Measurements from ENCODE around the gene PRAC1.

The PRAC1 gene

DNA sequence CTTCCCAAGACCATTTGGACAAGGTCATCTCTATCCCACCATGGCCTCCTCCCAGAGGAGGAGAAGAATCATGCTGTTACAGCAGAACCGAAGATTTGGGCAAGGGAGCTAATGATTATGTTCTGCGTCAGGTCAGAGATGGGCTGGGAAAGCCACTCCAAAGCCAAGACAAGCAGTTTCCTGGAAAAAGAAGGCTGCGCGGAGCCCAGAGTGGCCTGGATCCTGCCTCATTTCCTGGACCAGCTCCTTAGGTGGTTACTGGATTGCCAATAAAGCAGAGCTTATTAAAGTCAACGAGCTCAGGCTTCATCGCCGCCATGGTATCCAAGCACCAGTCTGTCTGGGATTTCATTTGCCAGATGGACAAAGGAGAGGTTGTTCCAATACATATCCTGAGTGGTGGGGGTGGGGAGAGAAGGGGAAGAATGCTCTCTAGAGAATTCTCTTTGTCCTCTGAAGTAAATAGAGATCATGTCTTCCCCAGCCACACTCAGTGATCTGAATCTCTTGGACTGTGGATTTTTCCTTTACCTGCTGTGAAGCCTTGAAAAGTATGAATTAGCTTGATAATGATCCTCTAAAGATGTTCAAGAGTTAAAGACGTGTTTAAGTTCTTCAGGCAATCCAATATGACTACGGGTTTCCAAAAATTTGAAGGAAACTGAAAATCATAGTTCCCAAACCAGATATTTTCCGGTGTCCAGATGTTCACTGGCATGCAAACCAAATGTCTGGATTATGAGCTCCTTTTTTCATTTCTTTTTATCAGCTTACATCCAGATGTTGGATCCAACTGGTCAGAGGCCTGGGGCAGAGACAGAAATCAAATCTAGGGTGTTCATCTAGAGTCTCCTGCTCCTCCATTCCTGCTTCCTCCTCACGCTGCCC lies 17.7 kb downstream of the PRAC1 start:
- DNase-seq (ENCODE audit: low read depth): no peak

DNA sequence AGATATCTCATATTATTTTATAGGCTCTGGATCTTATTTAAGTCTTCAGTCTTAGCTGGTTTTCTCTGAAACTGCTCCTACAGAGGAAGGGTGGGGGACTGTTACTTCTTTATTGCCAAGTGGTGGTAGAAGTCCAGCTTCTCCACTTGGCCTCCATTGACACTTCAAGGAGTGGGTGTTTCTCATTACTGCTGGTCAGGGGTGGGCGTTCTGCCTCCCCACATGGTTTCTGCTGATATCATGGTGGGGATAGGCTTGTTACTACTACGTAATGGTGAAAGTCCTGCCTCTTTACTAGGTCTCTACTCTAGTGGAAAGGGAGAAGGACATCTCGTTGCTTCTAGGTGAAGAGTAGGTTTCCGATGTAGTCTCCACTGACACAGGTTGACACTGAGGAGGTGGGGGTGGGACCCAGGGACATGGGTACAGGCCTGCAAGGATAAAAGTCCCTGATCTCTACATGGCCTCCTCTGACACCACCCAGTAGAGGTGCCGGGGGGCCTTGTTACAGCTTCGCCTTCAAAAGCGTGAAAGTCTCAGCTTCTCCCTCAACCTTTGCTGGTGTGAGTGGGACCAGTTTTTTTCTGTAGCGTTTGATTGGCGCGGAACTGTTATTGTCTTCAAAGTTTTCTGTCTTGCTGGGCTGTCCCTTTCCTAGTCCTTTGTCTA lies 20.3 kb downstream of the PRAC1 start:
- DNase-seq (ENCODE audit: low read depth): no peak

DNA sequence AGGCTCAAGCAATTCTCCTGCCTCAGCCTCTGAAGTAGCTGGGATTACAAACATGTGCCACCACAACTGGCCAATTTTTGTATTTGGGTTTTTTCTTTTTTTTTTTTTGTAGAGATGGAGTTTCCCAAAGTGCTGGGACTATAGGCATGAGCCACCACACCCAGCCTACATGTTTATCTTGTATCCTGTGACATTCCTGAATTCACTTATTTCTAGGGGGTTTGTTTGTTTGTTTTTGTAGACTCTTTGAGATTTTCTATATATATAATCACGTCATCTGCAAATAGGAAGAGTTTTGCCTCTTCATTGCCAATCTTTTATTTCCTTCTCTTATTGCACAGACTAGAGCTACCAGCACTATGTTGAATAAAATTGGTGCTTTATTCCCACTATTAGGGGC lies 29.1 kb downstream of the PRAC1 start:
- no peak for DNase-seq (ENCODE audit: low read depth)

DNA sequence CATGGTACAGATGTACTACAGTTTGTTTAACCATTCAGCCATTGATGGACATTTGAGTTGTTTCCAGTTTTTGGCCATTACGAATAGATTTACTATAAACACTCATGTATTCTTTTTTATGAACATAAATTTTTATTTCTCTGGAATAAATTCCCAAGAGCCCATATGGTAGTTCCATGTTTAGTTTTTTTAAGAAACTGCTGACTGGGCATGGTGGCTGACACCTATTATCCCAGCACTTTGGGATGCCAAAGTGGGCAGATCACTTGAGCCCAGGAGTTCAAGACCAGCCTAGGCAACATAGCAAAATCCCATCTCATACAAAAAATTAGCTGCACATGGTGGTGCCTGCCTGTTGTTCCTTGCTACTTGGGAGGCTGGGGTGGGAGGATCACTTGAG lies 30.3 kb downstream of the PRAC1 start:
- DNase-seq (ENCODE audit: low read depth): no peak

DNA sequence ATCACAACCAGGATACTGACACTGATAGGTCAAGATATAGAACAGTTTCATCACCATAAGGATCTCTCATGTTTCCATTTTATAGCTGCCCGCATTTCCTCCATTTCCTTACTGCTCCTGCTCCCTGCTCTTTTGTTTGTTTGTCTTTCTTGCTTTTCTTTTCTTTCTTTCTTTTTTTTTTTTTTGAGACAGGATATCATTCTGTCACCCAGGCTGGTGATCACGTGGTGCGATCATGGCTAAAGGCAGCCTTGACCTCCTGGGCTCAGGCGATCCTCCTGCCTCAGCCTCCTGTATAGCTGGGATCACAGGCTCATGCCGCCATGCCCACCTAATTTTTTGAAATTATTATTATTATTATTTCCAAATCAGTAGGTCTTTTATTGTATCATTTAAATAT lies 31.7 kb downstream of the PRAC1 start:
- DNase-seq (ENCODE audit: low read depth): no peak

DNA sequence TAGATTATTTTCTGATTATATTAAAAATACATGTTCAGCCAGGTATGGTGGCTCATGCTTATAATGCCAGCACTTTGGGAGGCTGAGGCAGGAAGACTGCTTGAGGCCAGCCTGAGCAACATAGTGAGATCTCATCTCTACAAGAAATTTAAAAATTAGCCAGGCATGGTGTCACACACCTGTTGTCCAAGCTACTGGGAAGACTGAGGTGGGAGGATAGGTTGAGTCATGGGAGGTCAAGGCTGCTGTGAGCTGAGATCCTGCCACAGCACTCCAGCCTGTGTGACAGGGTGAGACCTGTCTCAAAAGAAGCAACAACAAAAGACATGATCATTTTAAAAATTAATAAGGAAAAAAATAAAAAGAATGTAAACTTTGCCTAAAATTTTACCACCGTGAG lies 40.7 kb downstream of the PRAC1 start:
- no peak for DNase-seq (ENCODE audit: low read depth)

DNA sequence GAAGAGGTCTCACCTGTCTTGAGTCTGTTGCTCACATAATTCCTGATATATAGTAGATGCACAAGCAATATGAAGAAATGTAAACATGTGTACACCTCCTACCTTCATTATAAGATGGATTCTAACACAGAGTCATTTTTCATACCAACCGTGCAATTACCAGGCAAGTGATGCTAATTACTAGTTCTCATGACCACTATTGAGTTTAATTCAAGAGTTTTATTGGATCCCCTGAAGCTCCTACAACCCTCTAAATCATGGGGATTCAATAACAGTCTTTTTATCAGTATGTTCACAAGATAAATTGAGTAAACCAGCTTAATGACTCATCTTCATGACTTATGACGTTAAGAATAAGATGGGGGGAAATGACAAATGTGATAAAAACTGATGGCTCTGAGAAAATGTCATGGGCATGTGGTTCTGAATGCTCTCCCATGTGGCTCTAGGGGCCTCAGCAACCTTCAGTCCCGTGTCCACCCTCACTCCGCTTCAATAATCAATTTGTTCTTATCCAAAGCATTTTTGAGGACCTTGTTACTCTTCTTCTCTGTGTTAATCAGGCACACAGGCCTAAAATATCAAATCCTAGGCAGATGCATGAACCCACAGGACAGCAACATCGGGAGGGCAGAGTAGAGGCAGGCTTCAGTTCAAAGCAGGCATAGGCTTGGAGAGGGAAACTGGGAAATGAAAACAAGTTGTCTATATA lies 42.8 kb downstream of the PRAC1 start:
- DNase-seq (ENCODE audit: low read depth): no peak

DNA sequence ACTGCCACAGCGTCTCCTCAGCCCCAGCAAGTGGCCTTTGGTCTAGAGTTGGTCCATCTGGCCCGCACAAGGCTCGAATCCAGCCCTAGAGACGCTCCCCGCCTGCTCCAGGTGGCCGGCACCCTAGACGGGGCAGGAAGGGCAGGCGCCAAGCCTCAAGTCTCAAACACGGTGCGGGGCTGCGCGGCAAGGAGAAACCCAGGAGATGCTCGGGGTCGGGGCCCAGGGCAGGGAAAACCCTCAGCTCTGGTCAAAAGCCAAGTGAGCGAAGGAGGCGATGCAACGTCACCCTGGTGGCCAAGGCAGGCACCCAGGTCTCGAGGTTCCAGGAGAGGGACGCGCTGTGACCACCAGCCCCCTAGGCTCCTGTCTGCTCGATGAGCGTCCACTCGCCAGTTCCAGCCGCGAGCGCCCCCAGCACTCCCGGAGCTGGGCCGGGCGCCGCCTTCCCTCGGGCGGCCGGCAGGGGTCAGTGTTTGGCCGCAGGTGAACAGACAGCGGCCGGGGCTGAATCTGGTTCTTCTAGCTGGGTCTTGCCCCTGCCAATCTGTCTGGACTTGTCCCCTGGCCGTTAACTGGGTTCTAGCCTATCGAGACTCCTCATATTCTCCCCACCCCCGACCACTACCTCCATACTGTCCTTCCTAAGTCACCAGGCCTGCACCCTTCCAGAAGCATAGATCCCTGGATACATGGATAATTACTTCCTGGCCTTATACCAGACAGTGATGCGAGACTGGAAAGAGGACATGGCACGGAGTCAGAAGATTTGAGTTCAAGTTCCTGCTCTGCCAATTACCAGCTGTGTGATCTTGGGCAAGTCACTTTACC lies 44.0 kb downstream of the PRAC1 start:
- DNase-seq (ENCODE audit: low read depth): no peak

DNA sequence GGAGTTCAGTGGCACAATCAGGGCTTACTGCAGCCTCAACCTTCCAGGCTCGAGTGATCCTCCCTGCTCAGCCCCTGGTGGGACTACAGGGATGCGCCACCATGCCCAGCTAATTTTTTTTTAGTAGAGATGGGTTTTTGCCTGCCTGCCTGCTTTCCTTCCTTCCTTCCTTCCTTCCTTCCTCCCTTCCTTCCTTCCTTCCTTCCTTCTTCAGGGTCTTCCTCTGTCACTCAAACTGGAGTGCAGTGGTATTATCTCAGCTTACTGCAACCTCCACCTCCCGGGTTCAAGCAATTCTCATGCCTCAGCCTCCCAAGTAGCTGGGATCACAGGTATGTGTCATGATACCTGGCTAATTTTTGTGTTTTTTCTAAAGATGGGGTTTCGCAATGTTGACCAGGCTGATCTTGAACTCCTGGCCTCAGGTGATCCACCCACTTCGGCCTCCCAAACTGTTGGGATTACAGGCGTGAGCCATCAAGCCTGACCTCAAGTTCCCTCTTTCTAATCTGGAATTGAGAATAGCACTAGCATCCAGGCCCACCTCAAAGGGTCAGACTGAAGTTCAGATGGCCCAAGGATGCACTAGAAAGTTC lies 45.3 kb downstream of the PRAC1 start:
- no peak for DNase-seq (ENCODE audit: low read depth)

DNA sequence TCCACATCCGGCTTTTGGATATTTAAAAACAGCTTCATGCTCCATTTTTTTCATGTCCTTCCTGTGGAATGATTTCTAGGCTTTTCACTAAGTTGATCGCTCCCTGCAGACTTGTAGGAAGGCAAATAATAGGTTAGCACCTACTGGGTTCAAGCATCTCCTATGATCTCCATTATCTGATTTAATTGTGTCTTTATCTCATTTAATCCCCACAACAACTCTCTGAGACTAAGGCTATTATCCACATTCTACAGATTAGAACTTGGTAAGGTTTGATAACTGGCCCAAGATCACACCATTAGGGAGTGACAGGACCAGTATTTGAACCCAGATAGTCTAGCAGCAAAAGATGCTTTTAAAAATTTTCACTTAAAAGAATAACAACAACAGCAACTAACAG lies 50.0 kb downstream of the PRAC1 start:
- no peak for DNase-seq (ENCODE audit: low read depth)
